ENCODE data around the gene ZNF598.

GRCh38 chr16:2039274-2040031, 29.8 kb upstream of the ZNF598 start:
- TF ChIP-seq CTCF (IDR thresholded peaks at IDR 0.05 in 2 of 3, conservative IDR thresholded peaks at IDR 0.05 in 1 of 3; ENCODE audit: control insufficient read depth in 2 of 3, extremely low read depth in 1 of 3, insufficient read depth in 1 of 3, low read depth in 3 of 3, low read length in 3 of 3) (no peak), FOXM1 (IDR thresholded peaks at IDR 0.05; ENCODE audit: low read depth, low read length) (no peak), USF2 (IDR thresholded peaks at IDR 0.05; ENCODE audit: borderline replicate concordance, low read depth, low read length) (no peak), CEBPB (IDR thresholded peaks at IDR 0.05; ENCODE audit: borderline replicate concordance in 1 of 2, low read depth in 2 of 2, low read length in 2 of 2) (no peak), ZBED1 (IDR thresholded peaks at IDR 0.05; ENCODE audit: borderline replicate concordance) (no peak), ETV6 (conservative IDR thresholded peaks at IDR 0.05 in 1 of 2, IDR thresholded peaks at IDR 0.05 in 1 of 2; ENCODE audit: borderline replicate concordance in 1 of 2, low read depth in 1 of 2) (no peak), POLR2A (IDR thresholded peaks at IDR 0.05; ENCODE audit: low read depth, low read length) (no peak), EP300 (IDR thresholded peaks at IDR 0.05; ENCODE audit: borderline replicate concordance in 1 of 2, control insufficient read depth in 1 of 2, low read depth in 2 of 2, low read length in 2 of 2) (no peak), SMC3 (IDR thresholded peaks at IDR 0.05; ENCODE audit: borderline replicate concordance, low read length) (no peak), BCLAF1 (IDR thresholded peaks at IDR 0.05) (no peak), RAD21 (IDR thresholded peaks at IDR 0.05; ENCODE audit: insufficient read depth, low read depth, low read length) (no peak), HDAC2 (IDR thresholded peaks at IDR 0.05) (no peak), CBX5 (IDR thresholded peaks at IDR 0.05; ENCODE audit: low read depth) (no peak), EZH2 (IDR thresholded peaks at IDR 0.05; ENCODE audit: borderline replicate concordance, control insufficient read depth, low read depth, low read length) (no peak)
